Neural progenitor cell (in vitro differentiated cells): ENCODE results near the gene EXOC3L2.

ENCODE experiments used
- CTCF ChIP-seq: fragments of 200-600 bp; sonication (generic); IDR thresholded peaks from 2 replicates; pipeline ENCODE4 v1.5.1; 2017; ENCODE audit warnings: antibody characterized with exemption, mild to moderate bottlenecking
- EZH2 ChIP-seq: fragments of 200-600 bp; sonication (generic); IDR thresholded peaks from 2 replicates; pipeline ENCODE4 v1.6.1; 2017; ENCODE audit warnings: antibody characterized with exemption, mild to moderate bottlenecking, moderate library complexity

- TF ChIP-seq CTCF = no peak
- no peak for TF ChIP-seq EZH2
Observed at GRCh38 chr19:45275370-45275971, 30.3 kb upstream of the EXOC3L2 start.
